Hepatocyte (in vitro differentiated cells): ENCODE results near the gene CMKLR1.

Experiments used
- EZH2 ChIP-seq: fragments of 200-600 bp; sonication (generic); IDR thresholded peaks from 2 replicates; pipeline ENCODE4 v1.6.1; 2016; ENCODE audit warnings: antibody characterized with exemption, mild to moderate bottlenecking, borderline replicate concordance
- EZH2phosphoT487 ChIP-seq: fragments of 200-600 bp; sonication (generic); IDR thresholded peaks from one replicate; pipeline ENCODE4 v1.6.1; 2018; ENCODE audit warnings: antibody characterized with exemption, mild to moderate bottlenecking, low read depth, moderate library complexity; ENCODE audit not compliant: unreplicated experiment, severe bottlenecking
- TF ChIP-seq, protein P1 (sequence below): fragments of 200-600 bp; sonication (generic); IDR thresholded peaks from 2 replicates; pipeline ENCODE4 v1.5.1; 2016; ENCODE audit warnings: antibody characterized with exemption, mild to moderate bottlenecking; ENCODE audit not compliant: poor library complexity

DNA sequence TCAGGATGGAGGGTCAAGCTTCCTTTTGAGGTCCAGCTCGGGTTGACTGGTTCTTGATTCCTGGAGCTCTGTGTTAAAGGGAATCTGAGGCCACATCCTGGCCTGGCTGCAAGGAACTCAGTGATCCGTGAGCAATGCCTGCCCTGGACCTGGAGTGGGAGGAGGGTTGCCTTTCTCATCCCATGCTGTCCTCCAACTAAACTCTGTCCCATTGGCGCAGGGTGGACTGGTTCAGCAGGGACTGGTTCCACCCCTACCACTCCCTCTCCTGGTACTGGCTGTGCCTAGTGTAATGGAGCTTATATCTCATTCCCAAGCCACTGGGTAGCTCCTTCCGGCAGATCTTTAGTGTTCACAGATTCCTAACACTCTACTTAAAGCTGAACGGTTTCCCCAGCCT is 3.9 kb upstream of the CMKLR1 start:
- TF ChIP-seq EZH2phosphoT487 (no peak), EZH2 (no peak)
- TF ChIP-seq, protein P1, sequence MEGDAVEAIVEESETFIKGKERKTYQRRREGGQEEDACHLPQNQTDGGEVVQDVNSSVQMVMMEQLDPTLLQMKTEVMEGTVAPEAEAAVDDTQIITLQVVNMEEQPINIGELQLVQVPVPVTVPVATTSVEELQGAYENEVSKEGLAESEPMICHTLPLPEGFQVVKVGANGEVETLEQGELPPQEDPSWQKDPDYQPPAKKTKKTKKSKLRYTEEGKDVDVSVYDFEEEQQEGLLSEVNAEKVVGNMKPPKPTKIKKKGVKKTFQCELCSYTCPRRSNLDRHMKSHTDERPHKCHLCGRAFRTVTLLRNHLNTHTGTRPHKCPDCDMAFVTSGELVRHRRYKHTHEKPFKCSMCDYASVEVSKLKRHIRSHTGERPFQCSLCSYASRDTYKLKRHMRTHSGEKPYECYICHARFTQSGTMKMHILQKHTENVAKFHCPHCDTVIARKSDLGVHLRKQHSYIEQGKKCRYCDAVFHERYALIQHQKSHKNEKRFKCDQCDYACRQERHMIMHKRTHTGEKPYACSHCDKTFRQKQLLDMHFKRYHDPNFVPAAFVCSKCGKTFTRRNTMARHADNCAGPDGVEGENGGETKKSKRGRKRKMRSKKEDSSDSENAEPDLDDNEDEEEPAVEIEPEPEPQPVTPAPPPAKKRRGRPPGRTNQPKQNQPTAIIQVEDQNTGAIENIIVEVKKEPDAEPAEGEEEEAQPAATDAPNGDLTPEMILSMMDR: no peak
